ENCODE data around the gene TMOD1. TPM values are rescaled to one million over a fixed set of nuclear protein-coding genes. Genes with fewer than 3 reads are reported as not detected.

TMOD1 gene
- total RNA-seq, 1 donor from 2014 or later, result 1.6 TPM

DNA sequence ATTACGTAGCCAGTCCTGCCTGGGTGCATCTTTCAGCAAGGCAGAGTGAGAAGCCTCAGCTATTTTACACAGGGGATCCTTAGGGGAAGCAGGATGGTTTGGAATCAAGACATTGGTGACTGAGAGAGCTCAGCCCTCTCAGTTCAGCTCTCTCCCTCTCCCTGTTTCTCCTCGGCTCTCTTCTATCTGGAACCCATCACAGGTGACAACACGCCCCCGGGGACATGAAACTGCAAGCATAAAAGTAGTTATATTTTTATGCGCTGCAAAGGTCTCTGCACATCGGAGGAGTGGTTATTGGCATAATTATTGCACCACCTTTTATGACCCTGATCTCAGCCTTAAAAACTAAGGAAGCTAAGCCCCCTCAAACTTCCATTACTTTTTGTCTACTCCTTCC is 14.2 kb downstream of the TMOD1 start:
- intact Hi-C loops (cut with micrococcal nuclease), result no loop called here

DNA sequence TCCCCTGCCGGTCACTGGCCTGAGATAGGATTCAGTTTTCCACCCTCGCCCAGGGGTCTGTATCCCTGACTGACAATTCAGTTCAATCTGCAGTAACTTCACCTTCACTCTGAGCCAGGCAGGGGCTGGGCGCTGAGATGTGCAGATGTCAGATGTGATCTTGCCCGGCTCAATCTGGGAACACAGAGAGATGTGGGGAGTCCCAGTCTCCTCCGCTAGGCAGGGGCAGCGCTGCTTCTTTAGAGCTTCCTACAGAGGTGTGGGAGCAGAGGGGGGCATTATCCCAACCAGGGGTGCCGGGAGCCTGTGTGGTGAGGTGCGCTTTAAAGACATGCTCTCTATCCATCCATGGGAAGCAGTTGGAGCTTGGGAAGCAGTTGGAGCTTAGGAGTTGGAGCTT is 14.6 kb downstream of the TMOD1 start:
- intact Hi-C loops (cut with micrococcal nuclease), result no loop called here

DNA sequence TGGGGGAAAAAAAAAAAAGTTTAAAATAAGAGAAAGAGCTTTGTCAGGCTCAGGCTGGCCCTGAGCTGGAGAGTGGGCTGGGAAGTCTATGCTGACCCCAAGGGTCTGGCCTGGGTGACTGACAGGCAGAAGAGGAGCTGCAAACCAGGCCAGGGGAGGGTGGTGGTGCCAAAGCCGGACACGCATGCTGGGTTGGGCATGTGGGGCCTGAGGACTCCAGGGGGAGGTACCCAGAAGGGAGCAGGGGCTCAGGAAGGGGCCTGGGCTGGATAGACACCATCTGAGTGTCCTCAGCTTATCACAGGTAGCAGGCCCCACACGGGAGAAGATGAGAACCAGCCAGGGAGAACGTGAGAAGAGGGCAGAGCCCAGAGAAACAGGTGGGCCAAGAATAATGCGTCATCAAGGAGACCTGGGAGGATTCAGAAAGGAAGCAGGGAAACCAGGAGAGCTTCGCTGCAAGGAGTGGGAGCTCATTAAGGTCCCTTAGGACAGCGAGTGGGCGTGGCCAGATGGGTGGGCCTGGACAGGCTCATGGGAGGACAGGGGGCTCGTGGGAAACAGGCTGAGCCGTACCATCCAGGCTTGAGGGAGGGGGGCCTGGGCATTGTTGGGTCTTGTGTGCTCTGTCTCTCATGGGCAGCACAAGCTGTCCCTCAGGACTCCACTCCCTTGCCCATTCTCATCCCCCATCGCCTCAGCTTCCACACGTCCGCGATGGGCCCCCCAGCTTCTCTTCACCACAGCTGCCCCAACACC is 16.0 kb downstream of the TMOD1 start:
- intact Hi-C loops (cut with micrococcal nuclease), result no loop called here

DNA sequence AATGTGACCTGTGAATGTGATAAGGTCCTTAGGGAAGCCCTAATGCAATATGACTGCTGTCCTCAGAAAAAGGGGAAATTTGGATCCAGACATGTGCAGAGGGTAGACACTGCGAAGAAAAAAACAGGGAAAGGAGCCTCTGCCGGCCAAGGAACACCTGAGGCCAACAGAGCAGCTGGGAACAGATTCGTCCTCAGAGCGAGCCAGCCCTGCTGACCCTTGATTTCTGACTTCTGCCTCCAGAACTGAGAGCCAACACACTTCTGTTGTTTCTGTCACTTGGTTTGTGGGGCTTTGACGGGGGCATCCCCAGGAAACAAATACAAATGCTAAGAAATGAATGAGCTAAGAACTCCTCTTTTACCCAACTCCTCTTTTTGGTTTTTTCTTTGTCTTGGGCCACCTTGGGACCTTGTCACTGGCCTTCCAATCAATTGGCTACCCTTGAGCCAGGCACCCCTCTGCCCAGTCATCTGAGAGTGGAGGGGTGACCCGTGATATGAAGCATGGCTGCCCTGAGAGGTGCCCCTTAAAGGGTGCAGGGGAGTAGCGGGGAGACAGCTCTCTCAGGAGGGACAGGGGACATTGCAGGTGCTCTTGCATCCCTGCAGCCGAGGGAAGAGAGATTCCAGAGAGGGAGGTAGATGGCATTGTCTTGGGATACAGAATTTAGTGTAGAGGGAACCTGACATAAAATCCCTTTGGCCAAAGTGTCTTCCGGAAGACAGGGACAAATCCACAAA is 16.9 kb downstream of the TMOD1 start:
- intact Hi-C loops (cut with micrococcal nuclease), result no loop called here

DNA sequence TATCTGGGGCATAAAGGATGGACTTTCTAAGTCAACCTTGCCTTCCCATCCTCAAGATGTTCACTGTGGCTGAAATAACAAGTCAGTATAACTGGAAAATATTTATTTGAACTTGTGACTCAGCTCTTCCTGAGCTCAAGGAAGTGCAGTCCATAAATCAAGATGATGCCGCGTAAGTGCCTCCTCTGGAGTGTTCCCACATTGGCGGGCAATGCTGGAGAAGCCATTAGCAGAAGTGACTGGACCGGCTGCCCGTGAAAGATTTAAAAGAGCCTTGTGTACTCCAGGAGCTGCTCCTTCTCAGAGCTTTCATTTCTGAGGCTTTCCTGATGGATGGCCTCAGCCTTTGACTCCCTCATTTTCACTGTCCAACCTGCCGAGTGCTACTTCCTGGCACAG is 17.4 kb downstream of the TMOD1 start:
- intact Hi-C loops (cut with micrococcal nuclease), result no loop called here

DNA sequence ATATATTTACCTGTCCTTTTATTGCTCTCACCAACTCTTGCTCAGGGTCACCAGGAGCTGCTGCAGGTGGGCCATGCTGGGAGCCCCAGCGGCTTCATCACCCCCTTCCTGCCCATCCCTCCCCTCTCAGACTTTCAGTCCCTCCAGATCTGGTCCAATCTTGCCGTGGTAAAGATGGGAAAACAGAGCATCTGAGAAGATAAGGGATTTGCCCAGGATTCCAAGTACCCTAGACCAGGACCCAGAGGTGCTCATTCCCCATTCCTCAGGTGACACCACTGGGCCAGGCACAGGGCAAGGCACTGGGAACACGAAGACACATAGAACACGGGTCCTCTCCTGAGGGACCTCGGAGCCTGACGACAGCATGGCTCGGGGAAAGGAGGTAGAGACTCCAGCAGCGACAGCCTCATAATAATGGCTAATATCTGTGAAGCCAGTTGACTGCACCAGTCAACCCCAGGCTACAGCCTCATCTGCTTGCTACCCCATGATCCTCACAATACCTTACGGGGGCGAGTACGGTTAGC is 18.0 kb downstream of the TMOD1 start:
- intact Hi-C loops (cut with micrococcal nuclease), result no loop called here

DNA sequence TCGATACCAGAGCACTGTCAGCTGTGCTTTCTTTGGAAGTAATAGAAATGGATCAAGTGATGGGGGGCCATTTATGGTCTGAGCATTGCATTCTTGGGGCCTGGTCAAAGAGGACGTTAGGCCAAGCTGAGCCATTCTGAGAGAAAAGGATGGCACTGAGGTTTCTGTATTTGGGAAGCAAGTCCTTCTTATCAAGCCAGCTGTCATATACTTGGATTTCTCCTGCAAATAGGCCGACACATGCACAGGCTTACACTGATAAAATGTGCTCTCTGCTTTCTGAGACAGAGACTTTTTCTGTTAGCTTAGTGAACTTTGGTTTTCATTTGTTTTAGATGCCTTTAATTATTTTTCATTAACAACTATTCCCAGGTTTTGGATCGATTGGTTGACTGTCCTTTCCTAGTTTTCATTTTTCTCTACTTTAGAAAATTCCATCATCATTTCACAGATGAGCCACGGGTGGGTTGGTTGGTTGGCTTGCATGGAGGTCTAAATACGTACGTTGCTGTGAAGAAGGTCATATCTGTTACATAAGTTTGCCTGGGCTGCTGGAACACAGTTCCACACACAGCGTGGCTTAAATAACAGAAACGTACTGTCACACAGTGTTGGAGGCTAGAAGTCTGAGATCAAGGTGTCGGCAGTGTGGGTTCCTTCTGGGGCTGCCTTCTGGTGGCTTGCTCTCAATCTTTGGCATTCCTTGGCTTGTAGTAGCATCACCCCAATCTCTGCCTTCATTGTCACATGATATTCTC is 20.3 kb downstream of the TMOD1 start:
- intact Hi-C loops (cut with micrococcal nuclease), result no loop called here

DNA sequence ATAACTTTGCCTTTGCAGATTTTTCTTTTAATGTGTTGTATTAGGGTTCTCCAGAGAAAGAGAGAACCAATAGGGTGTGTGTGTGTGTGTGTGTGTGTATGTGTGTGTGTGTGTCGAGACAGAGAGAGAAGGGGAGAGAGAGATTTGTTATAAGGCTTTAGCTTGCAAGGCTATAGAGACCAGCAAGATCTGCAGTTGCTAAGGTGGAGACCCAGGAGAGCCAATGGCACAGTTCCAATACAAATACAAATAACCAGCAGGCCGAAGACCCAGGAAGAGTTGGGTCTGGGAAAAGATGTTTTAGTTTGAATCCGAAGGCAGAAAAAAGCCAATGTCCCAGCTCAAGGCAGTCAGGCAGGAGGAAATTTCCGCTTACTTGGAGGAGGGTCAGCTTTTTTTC is 23.0 kb downstream of the TMOD1 start:
- intact Hi-C loops (cut with micrococcal nuclease), result no loop called here

DNA sequence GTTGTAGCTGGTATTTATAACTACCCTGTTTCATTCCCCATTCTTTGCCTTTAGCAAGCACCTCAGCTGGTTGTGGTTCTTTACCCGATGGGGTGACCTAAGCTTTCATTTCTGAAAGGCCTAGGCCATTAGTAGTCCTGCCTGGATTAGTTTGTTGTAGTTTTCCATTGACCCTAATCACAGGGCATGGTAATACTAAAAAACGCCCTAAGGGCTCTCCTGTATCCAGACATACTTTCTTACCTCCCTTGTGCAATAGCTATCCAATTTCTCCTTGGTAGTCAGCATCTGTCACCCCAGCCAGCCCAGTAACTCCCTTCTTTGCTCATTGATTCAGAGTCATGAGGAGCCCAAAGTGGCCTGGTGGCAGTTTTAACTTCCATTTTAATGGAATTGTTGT is 24.0 kb downstream of the TMOD1 start:
- intact Hi-C loops (cut with micrococcal nuclease), result no loop called here

DNA sequence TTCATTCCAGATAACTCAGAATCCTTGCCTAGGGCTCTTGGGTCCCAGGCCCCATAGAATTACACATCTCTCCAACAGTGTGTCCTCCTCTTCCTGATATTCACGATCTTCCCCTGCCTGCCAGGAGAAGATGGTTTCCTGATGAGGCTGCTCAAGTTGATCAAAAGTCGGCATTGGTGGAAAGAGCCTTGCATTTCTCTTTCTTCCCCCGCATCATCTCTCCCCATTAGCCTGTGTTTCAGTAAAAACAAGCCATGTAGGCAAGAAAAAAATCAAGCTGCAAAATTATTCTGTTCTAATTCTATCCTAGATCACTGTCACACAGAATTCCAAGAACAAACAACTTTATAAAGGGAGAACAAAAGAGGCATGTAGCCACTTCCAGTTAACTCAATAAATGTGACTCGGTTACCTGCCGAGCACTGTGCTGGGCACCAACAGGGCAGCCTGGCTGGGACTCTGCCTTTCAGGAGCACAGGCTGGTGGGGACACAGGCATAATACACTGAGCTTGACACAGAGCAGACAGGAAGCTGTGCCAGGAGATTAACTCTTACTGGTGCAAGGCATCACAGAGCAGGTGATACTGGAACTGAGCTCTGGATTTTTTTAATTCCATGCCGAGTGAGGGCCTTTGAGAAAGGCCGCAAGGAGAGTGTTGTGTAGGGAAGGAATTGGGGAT is 25.6 kb downstream of the TMOD1 start:
- intact Hi-C loops (cut with micrococcal nuclease), result no loop called here

DNA sequence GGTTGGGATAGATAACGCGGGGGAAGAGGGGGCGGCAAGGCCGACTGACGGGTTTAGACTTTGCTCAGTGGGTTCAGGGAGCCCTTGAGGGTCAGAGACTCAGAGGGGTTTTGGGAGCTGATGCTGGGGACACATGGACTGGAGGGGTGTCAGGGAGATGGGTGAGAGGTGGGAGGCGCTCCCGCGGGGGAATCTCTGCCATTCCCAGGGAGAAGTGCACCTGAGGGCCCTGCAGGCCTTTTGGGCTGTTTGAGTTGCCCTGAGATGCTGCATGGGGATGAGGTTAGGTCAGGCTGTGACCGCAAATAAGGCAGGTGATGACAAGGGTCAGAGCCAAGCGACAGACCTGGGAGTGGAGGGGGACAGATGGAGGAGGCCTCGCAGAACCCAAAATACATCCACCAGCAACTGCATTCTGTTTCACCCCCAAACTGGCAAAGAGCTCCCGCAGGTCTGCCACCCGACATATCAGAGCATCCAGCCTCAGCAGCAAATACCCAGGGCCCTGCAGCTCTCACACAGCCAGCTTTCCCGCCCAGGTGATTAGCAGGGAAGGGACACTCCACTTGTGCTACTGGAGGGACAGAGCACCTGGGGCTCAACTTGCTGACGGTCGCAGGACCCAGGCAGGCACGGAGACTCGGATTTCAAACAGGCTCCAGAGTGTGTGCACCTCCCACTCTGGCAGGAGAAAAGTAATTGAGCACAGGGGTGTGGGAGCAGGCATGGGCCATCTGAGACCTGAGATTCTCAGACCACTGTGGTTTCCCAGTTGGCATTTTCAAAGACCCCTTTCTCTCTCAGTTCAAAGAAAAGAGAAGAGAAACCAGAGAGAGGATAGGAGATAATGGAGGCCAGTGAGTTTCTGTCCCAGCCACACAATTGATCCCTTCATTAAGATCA is 26.4 kb downstream of the TMOD1 start:
- intact Hi-C loops (cut with micrococcal nuclease), result no loop called here

DNA sequence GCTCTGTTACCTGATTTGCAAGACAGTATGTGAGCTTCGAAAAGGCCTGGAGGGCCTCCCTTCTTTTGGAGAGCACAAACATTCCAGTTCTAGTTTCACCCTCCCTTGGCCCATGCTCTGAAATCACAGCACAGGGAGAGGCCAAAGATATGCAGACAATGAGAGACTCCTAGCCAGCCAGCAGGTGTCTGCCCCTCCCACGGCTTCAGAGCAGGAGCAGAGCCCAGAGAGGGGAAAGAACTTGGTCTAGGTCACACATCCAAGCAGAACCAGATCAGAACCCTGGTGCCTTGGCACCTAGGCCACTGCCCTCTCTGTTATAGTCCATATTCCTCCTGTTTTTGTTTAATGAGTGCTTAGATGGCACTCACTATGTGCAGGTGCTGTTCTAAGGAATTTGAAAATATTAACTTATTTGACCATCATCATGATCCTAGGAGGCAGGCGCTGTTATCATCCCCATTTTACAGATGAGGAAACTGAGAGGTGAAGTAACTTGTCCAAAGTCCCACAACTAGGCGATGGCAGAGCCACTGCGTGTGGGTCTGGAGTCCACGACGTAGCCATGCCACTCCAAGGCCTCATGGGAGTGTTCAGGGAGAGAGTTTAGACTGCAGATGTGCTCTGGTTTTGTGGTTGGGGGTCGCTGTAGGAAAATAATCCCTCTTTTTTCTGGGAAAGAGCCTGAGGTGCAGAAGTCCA is 27.2 kb downstream of the TMOD1 start:
- intact Hi-C loops (cut with micrococcal nuclease), result loop anchor here (1.0 kb wide), 1 partner anchor 17 kb away; no protein-coding TSS in a partner anchor

DNA sequence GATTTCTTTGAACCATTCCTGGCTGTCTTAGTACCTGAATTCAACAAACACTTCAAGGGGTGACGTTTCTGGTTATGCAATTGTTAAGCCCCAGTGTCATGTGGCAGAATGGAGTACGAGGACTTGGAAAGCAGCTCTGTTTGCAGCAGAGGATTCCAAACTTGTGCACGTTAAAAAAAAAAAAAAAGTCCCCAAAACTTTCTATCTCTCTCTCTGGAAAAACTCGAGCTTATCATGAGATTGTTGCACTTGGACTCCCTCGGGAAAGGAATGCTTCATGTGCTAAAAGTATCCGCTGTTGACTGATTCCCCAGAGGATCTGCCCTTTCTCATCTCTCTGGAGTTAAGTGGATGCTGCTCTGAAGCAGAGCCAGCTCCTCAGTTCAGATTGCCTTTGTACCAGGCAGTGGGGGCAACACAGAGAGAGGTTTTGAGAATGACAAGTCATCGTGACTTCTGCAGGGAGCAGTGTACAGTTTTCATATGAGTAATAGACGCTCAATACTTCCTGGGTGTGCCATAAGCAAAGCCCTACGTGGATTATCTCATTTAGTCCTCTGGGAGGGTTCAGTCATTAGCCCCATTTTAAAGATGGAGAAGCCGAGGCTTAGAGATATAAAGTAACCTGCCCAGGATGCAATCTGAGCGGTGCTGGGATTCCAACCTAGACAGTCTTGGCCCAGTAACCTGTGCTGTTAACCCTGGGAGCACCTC is 28.1 kb downstream of the TMOD1 start:
- intact Hi-C loops (cut with micrococcal nuclease), result loop anchor here (1.0 kb wide), 1 partner anchor 18 kb away; no protein-coding TSS in a partner anchor

DNA sequence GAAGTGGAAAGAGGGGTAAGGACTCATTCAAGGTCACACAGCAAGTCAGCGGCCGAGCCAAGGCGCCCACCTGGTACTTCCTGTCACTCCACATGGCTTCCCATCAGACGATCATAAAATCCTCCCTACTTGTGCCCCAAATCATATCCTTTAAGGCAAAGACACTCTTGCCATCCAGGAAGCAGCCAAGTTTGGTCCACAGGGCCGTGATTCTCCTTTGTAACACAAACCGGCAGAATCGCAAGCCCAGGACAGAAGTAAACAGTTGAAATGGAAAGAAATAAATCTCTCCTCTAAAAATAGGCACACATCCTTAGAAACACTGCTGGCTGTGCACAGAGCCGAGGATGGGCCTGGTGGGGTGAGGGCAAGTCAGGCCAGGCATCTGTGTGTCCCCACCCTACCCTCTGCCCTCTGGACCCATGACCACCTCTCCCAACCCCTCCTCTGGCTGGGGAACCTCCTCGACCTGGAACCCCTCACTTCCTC is 30.5 kb downstream of the TMOD1 start:
- intact Hi-C loops (cut with micrococcal nuclease), result no loop called here

DNA sequence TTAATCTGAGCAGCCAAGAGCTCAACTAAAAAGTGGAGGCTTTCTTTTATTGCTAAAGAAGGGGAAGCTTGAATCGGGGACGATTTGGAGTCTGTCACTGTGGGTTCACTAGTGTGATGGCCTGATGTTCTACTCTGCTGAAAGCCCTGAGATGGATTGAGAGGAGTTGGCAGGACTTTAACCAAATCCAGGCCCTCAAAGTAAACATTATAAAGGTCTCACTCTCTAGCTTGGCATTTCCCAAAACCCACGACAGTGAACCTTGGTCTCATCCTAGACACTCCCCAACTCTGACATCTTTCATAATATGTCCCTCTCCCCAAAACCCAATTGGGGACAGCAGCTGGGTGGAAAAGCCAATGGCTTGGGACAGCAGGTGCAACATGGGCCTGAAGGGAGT is 32.7 kb downstream of the TMOD1 start:
- intact Hi-C loops (cut with micrococcal nuclease), result no loop called here

DNA sequence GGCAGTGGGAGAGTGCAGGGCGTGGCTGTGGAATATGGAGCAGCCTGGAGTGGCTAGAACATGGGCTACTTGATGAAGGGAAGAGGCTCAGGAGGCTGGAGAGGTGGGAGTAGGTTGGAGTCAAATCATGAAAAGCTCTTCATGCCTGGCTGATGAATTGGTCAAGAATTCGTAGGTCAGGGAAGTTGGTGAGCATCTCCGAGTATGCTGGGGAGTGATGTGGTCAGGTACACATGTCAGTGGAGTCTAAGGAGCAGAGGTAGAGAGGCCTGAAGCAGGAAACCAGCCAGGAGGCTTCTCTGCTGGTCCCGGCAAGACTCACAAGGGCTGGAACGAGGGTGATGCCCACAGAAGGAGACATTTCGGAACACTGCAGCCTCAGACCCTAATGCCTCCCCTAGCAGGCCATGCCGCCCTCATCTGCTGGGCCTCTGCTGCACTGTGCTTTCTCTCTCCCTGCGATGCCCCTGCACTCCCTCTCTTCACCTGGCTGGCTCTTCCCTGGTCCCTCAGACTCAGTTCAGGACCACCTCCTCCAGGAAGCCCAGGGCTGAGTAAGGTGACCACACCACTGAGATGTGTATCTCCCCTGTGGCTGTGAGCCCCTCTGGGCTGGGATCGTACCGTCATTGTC is 33.6 kb downstream of the TMOD1 start:
- intact Hi-C loops (cut with micrococcal nuclease), result no loop called here

DNA sequence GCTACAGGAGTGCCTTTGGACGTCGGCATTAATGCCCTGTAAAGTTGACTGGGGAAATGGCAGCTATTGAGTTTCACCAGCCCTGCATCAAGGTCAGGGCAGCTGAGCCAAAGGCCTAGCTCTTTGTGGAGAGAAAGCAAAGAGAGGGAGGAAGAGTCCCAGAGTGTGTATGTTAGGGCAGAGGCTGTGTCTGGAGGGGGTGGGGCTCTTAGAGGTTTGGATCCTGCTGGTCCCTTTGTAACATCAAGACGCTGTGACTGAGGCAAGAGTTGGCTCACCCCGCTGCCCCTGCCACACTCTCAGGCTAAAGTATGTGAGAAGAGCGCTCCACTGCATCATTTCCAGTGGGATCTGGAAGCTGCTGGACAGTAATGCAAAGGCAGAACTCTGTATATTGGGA is 34.3 kb downstream of the TMOD1 start:
- intact Hi-C loops (cut with micrococcal nuclease), result no loop called here

DNA sequence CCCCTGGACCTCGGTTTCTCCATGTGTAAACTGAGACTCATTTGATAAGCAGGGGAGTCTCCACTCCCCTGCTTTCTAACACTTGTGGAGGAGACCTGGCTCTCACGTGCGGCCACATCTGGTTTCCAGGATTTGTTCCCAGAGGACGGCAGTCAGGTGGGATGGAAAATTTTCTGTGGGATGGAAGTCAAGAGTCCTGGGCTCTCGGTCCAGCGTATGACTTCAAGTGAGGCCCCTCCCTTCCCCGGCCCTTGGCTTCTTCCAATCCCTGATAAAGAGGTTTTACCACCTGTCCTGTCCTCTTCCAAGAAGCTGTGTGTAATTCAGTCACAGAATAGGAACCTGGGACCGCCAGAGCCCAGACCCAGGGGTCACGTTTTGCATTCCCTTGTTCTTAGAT is 35.0 kb downstream of the TMOD1 start:
- intact Hi-C loops (cut with micrococcal nuclease), result no loop called here

Data from T-helper 1 cell treated with Interleukin-12 subunit alpha and Interleukin-12 subunit beta and Interleukin-4 antibody, amounts not matched to agents 30 ng/mL and 1 ng/mL, for 36 hours (primary cell).